H9 (cell line): ENCODE results near the gene FARSA. TPM values are rescaled to one million over a fixed set of nuclear protein-coding genes. Genes with fewer than 3 reads are reported as not detected.
A peak's percentile ranks its signal among the peaks of the same experiment; 100 is the strongest.

Source experiments
- DNase-seq: peaks from one replicate; pipeline ENCODE4 v3.0.0-alpha.2; 2017
- H2AFZ ChIP-seq: one replicate; pipeline ENCODE4 v1.6.1; 2013; ENCODE audit warnings: mild to moderate bottlenecking, low read length, control low read depth, moderate library complexity
- H2AK5ac ChIP-seq: 2 replicates; pipeline ENCODE4 v1.6.1; 2013; ENCODE audit warnings: low read length, control low read depth, mixed read lengths; ENCODE audit not compliant: insufficient read length
- H2BK120ac ChIP-seq: one replicate; pipeline ENCODE4 v1.6.1; 2013; ENCODE audit warnings: low read depth, mild to moderate bottlenecking, low read length, control low read depth, inconsistent platforms; ENCODE audit not compliant: poor library complexity, severe bottlenecking
- H2BK12ac ChIP-seq: 2 replicates; pipeline ENCODE4 v1.6.1; 2013; ENCODE audit warnings: low read length, control low read depth, mixed read lengths, low read depth; ENCODE audit not compliant: insufficient read length
- H2BK15ac ChIP-seq: 2 replicates; pipeline ENCODE4 v1.6.1; 2013; ENCODE audit warnings: low read depth, low read length, control low read depth
- H2BK20ac ChIP-seq: one replicate; pipeline ENCODE4 v1.6.1; 2013; ENCODE audit warnings: low read depth, mild to moderate bottlenecking, low read length, control low read depth, inconsistent platforms; ENCODE audit not compliant: poor library complexity, severe bottlenecking
- H2BK5ac ChIP-seq: 2 replicates; pipeline ENCODE4 v1.6.1; 2013; ENCODE audit warnings: low read length, control low read depth, mixed read lengths; ENCODE audit not compliant: insufficient read length
- H3K14ac ChIP-seq: 2 replicates; pipeline ENCODE4 v1.6.1; 2013; ENCODE audit warnings: low read length, control low read depth; ENCODE audit not compliant: insufficient read depth
- H3K18ac ChIP-seq: 2 replicates; pipeline ENCODE4 v1.6.1; 2013; ENCODE audit warnings: low read depth, mild to moderate bottlenecking, mixed read lengths, low read length, control low read depth; ENCODE audit not compliant: insufficient read length
- H3K23ac ChIP-seq: 2 replicates; pipeline ENCODE4 v1.6.1; 2013; ENCODE audit warnings: low read length, control low read depth, mixed read lengths, low read depth; ENCODE audit not compliant: insufficient read length
- H3K23me2 ChIP-seq: 2 replicates; pipeline ENCODE4 v1.6.1; 2013; ENCODE audit warnings: low read depth, mild to moderate bottlenecking, mixed read lengths, low read length, control low read depth; ENCODE audit not compliant: insufficient read length, poor library complexity, severe bottlenecking
- H3K27ac ChIP-seq: 2 replicates; pipeline ENCODE4 v1.5.1; 2013; ENCODE audit warnings: low read length, control low read depth, mixed read lengths, low read depth; ENCODE audit not compliant: insufficient read length
- H3K27me3 ChIP-seq: 2 replicates; pipeline ENCODE4 v1.6.1; 2013; ENCODE audit warnings: low read length, control low read depth, inconsistent platforms; ENCODE audit not compliant: insufficient read depth
- H3K4ac ChIP-seq: 2 replicates; pipeline ENCODE4 v1.6.1; 2013; ENCODE audit warnings: low read depth, mild to moderate bottlenecking, control low read depth, inconsistent platforms, low read length, moderate library complexity
- H3K4me1 ChIP-seq: 2 replicates; pipeline ENCODE4 v1.6.1; 2013; ENCODE audit warnings: low read length, control low read depth, inconsistent platforms; ENCODE audit not compliant: insufficient read depth
- H3K4me2 ChIP-seq: 2 replicates; pipeline ENCODE4 v1.6.1; 2013; ENCODE audit warnings: low read length, control low read depth, mixed read lengths; ENCODE audit not compliant: insufficient read length, insufficient read depth
- H3K56ac ChIP-seq: 2 replicates; pipeline ENCODE4 v1.6.1; 2013; ENCODE audit warnings: low read depth, mild to moderate bottlenecking, mixed read lengths, low read length, control low read depth; ENCODE audit not compliant: insufficient read length
- H3K79me1 ChIP-seq: 2 replicates; pipeline ENCODE4 v1.6.1; 2013; ENCODE audit warnings: low read depth, mild to moderate bottlenecking, moderate library complexity, low read length, control low read depth, inconsistent platforms; ENCODE audit not compliant: insufficient read depth, poor library complexity, severe bottlenecking
- H3K79me2 ChIP-seq: 2 replicates; pipeline ENCODE4 v1.6.1; 2013; ENCODE audit warnings: low read length, control low read depth, inconsistent platforms; ENCODE audit not compliant: insufficient read depth
- H3K9ac ChIP-seq: 2 replicates; pipeline ENCODE4 v1.6.1; 2013; ENCODE audit warnings: low read length, control low read depth, mixed read lengths; ENCODE audit not compliant: insufficient read length; ENCODE audit errors: extremely low read depth
- H3K9me3 ChIP-seq: one replicate; pipeline ENCODE4 v1.6.1; 2013; ENCODE audit warnings: low read depth, low read length, inconsistent platforms; ENCODE audit not compliant: control insufficient read depth
- H3T11ph ChIP-seq: one replicate; pipeline ENCODE4 v1.6.1; 2013; ENCODE audit warnings: mild to moderate bottlenecking, low read length, control low read depth, inconsistent platforms
- H4K20me1 ChIP-seq: one replicate; pipeline ENCODE4 v1.6.1; 2013; ENCODE audit not compliant: control insufficient read depth, insufficient read length, insufficient read depth
- H4K5ac ChIP-seq: 2 replicates; pipeline ENCODE4 v1.6.1; 2013; ENCODE audit warnings: low read depth, mild to moderate bottlenecking, mixed read lengths, low read length, control low read depth; ENCODE audit not compliant: insufficient read length
- H4K8ac ChIP-seq: replicated peaks from 2 replicates; pipeline ENCODE4 v1.6.1; 2013; ENCODE audit warnings: low read length, control low read depth, mixed read lengths, low read depth; ENCODE audit not compliant: insufficient read length
- H4K91ac ChIP-seq: 2 replicates; pipeline ENCODE4 v1.6.1; 2013; ENCODE audit warnings: low read depth, mild to moderate bottlenecking, moderate library complexity, mixed read lengths, low read length, control low read depth; ENCODE audit not compliant: insufficient read length
- H3K27ac Mint-ChIP-seq, 3 experiments: 2 replicates in 2 of 3; 3 replicates in 1 of 3; pipeline ENCODE4 v1.8.0; 2020 to 2021; ENCODE audit warnings: mixed read lengths in 3 of 3, mild to moderate bottlenecking in 1 of 3, moderate library complexity in 1 of 3
- H3K27me3 Mint-ChIP-seq: 2 replicates; pipeline ENCODE4 v1.8.0; 2021; ENCODE audit warnings: low read depth, mild to moderate bottlenecking, moderate library complexity, mixed read lengths
- H3K36me3 Mint-ChIP-seq, 3 experiments: 2 replicates in 2 of 3; 3 replicates in 1 of 3; pipeline ENCODE4 v1.8.0; 2020 to 2021; ENCODE audit warnings: low read depth in 3 of 3, mixed read lengths in 3 of 3; ENCODE audit not compliant: insufficient read depth in 1 of 3
- H3K4me1 Mint-ChIP-seq, 2 experiments: 2 replicates each; pipeline ENCODE4 v1.8.0; 2020; ENCODE audit warnings: mixed read lengths in 2 of 2
- H3K4me3 Mint-ChIP-seq, 2 experiments: 2 replicates in 1 of 2; 3 replicates in 1 of 2; pipeline ENCODE4 v1.8.0; 2020 to 2021; ENCODE audit warnings: mild to moderate bottlenecking in 2 of 2, mixed read lengths in 2 of 2, moderate library complexity in 1 of 2
- H3K9me3 Mint-ChIP-seq, 2 experiments: 2 replicates in 1 of 2; 3 replicates in 1 of 2; pipeline ENCODE4 v1.8.0; 2020; ENCODE audit warnings: mild to moderate bottlenecking in 2 of 2, mixed read lengths in 2 of 2, moderate library complexity in 1 of 2
- WGBS: extraction: QIAGEN DNeasy Blood & Tissue Kit; methylation state at CpG from one replicate; pipeline ENCODE4 v1.1.7; 2013; ENCODE audit warnings: missing lambda C conversion rate, low lambda C conversion rate, mixed read lengths; ENCODE audit not compliant: insufficient read length; ENCODE audit errors: extremely low coverage; 5-methylcytosine and 5-hydroxymethylcytosine counted together
- total RNA-seq: library from RNA; stranded (reverse); gene quantifications from 2 replicates; pipeline ENCODE4 v1.2.1, GENCODE V29; 2021
- TF ChIP-seq, protein P1 (sequence below): fragments of 200-600 bp; sonication (generic); conservative IDR thresholded peaks from 3 replicates; pipeline ENCODE4 v1.8.0; 2021; ENCODE audit warnings: antibody characterized with exemption, mild to moderate bottlenecking

FARSA gene
- total RNA-seq, 1 experiment from 2014 or later, result 110 TPM

DNA sequence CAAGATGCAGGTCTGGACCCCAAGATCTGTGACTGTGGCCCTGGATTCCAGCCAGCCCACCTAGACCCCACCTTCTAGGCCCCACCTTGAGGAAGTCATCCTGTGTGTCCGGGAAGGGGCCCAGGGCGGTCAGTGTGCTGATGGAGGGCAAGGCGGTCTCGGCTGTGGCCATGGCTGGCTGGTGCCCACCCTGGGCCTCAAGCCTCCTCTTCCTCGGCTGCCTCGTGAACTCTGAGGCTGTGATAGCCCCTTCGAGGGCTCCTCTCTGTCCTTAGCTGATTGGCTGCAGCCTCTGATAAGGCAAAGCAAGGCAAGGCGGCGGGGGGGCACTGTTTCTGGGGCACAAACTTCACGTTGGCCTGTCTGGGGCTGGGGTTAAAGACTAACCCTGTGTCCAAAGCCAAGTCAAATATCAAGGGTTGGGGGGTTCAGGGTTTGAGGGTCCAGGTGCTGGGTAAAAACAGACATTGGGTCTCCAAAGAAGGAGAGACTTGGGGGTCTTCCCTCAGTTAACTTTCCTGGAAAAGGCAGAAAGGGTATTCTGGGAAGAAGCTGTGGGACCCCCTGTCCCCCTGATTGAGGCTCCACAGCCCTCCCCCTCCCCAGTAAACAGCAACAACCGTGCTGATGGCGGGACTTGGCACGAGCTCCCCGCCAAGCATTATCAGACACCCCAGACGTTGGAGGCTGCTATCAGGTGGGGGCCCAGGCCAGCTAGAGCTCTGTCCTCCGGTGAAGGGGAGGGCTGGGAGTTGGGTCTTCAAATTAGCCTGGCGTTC, 46.4 kb downstream of the FARSA start, which contains the start of gene KLF1:
Gene KLF1, minus strand, starts transcription at position 233 of the 779 bp plus-strand sequence. Its CDS starts 61 bp downstream, at position 172.
- Histone ChIP-seq H2BK20ac (no peak within 1 kb of the TSS), H4K8ac (no peak within 1 kb of the TSS), H3K14ac (peak within 1 kb of the TSS; percentile 73), H3K56ac (no peak within 1 kb of the TSS), H3K18ac (peak within 1 kb of the TSS; percentile 7), H4K91ac (no peak within 1 kb of the TSS), H3K4me1 (no peaks in the 10 kb centered on the region), H2BK5ac (no peak within 1 kb of the TSS), H4K20me1 (no peaks in the 10 kb centered on the region), H3K79me1 (no peaks in the 10 kb centered on the region), H3K27ac (no peak within 1 kb of the TSS), H3K79me2 (no peaks in the 10 kb centered on the region; the same call in 1 of the 2 replicates), H3K4me2 (peak within 1 kb of the TSS; percentile 79), H3K9ac (peak within 1 kb of the TSS; percentile 38), H3K27me3 (0 out of 2 replicates have a peak, but pooled peaks cover 1% of the 10 kb centered on the region), H2BK12ac (no peak within 1 kb of the TSS), H4K5ac (no peak within 1 kb of the TSS), H3K4ac (no peak within 1 kb of the TSS), H3K23me2 (peaks cover 14% of the 10 kb centered on the region), H2BK15ac (no peak within 1 kb of the TSS), H3K9me3 (no peaks in the 10 kb centered on the region), H2BK120ac (no peak within 1 kb of the TSS), H2AK5ac (no peak within 1 kb of the TSS), H3K23ac (no peak within 1 kb of the TSS), H3T11ph (no peak within 1 kb of the TSS), H2AFZ (no peak within 1 kb of the TSS)
- peak within 1 kb of the TSS; percentile 55 to 82 for H3K4me3 Mint-ChIP-seq
- TF ChIP-seq, protein P1, sequence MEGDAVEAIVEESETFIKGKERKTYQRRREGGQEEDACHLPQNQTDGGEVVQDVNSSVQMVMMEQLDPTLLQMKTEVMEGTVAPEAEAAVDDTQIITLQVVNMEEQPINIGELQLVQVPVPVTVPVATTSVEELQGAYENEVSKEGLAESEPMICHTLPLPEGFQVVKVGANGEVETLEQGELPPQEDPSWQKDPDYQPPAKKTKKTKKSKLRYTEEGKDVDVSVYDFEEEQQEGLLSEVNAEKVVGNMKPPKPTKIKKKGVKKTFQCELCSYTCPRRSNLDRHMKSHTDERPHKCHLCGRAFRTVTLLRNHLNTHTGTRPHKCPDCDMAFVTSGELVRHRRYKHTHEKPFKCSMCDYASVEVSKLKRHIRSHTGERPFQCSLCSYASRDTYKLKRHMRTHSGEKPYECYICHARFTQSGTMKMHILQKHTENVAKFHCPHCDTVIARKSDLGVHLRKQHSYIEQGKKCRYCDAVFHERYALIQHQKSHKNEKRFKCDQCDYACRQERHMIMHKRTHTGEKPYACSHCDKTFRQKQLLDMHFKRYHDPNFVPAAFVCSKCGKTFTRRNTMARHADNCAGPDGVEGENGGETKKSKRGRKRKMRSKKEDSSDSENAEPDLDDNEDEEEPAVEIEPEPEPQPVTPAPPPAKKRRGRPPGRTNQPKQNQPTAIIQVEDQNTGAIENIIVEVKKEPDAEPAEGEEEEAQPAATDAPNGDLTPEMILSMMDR, result no peak
- WGBS, result no CpG with 5 or more reads among the region's 17 CpGs
- peaks cover 13 to 24% of the 10 kb centered on the region in 2 experiments for H3K4me1 Mint-ChIP-seq
- peaks cover 16% of the 10 kb centered on the region in 2 experiments for H3K9me3 Mint-ChIP-seq
- H3K27ac Mint-ChIP-seq, result no peak within 1 kb of the TSS; a peak in 1 of 7 replicates
- peaks cover 52% of the 10 kb centered on the region for H3K27me3 Mint-ChIP-seq
- DNase-seq, result no peak
- H3K36me3 Mint-ChIP-seq, result peaks cover 3 to 10% (median 4%) of the 10 kb centered on the region in 3 experiments; a peak in 5 of 7 replicates
